Mesothelial cell of epicardium (in vitro differentiated cells): Measurements from ENCODE around the gene MAD2L1. TPM values are rescaled to one million over a fixed set of nuclear protein-coding genes. Genes with fewer than 3 reads are reported as not detected.
A peak's percentile ranks its signal among the peaks of the same experiment; 100 is the strongest.

Experiments used
- DNase-seq, 2 experiments: peaks; one replicate each; pipeline ENCODE4 v3.0.0; 2021; ENCODE audit warnings: low spot score in 2 of 2; ENCODE audit not compliant: unreplicated experiment in 2 of 2
- H3K27ac Mint-ChIP-seq: 2 replicates; pipeline ENCODE4 v1.8.0; 2021; ENCODE audit warnings: mixed read lengths
- H3K27me3 Mint-ChIP-seq: 2 replicates; pipeline ENCODE4 v1.8.0; 2021; ENCODE audit warnings: low read depth, mixed read lengths
- H3K36me3 Mint-ChIP-seq: 2 replicates; pipeline ENCODE4 v1.8.0; 2021; ENCODE audit warnings: mixed read lengths
- H3K4me1 Mint-ChIP-seq: 2 replicates; pipeline ENCODE4 v1.8.0; 2021; ENCODE audit warnings: mixed read lengths
- H3K4me3 Mint-ChIP-seq: 2 replicates; pipeline ENCODE4 v1.8.0; 2021; ENCODE audit warnings: mild to moderate bottlenecking, moderate library complexity, mixed read lengths
- H3K9me3 Mint-ChIP-seq: 2 replicates; pipeline ENCODE4 v1.8.0; 2021; ENCODE audit warnings: mixed read lengths
- total RNA-seq: library from RNA; stranded (reverse); gene quantifications from 3 replicates; pipeline ENCODE4 v1.2.1, GENCODE V29; 2021
- TF ChIP-seq, protein P1 (sequence below): fragments of 200-600 bp; sonication (generic); IDR thresholded peaks from one replicate; pipeline ENCODE4 v1.5.0; 2021; ENCODE audit warnings: antibody characterized with exemption; ENCODE audit not compliant: unreplicated experiment

MAD2L1 gene
- total RNA-seq, 1 donor from 2014 or later = 16.6 TPM

DNA sequence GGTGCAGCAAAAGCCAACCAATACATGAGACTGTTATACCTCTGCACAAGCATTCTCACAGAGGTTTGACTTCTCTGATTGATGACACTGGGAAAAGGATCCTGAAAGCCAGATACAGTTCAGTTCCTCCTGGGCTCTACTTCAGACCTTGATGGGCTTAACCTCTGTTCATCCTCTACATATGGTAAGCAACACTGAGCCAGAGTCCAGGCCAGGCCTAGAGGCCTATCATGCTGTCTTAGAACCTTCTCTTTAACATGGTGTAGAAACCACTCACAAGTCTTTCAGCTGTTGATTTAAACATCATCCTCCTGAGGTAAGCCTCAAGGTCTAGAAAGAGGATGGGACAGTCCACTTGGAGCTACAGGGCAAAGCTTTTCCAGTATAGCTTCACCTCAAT is 9.2 kb downstream of the MAD2L1 start:
- H3K4me1 Mint-ChIP-seq = peaks cover 24% of the 10 kb centered on the region
- H3K4me3 Mint-ChIP-seq = no peak overlapping the region
- TF ChIP-seq, protein P1, sequence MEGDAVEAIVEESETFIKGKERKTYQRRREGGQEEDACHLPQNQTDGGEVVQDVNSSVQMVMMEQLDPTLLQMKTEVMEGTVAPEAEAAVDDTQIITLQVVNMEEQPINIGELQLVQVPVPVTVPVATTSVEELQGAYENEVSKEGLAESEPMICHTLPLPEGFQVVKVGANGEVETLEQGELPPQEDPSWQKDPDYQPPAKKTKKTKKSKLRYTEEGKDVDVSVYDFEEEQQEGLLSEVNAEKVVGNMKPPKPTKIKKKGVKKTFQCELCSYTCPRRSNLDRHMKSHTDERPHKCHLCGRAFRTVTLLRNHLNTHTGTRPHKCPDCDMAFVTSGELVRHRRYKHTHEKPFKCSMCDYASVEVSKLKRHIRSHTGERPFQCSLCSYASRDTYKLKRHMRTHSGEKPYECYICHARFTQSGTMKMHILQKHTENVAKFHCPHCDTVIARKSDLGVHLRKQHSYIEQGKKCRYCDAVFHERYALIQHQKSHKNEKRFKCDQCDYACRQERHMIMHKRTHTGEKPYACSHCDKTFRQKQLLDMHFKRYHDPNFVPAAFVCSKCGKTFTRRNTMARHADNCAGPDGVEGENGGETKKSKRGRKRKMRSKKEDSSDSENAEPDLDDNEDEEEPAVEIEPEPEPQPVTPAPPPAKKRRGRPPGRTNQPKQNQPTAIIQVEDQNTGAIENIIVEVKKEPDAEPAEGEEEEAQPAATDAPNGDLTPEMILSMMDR = no peak
- H3K9me3 Mint-ChIP-seq = no peaks in the 10 kb centered on the region
- DNase-seq = no peak
- H3K27me3 Mint-ChIP-seq = no peaks in the 10 kb centered on the region
- H3K36me3 Mint-ChIP-seq = peaks cover 7% of the 10 kb centered on the region
- H3K27ac Mint-ChIP-seq = no peak overlapping the region

DNA sequence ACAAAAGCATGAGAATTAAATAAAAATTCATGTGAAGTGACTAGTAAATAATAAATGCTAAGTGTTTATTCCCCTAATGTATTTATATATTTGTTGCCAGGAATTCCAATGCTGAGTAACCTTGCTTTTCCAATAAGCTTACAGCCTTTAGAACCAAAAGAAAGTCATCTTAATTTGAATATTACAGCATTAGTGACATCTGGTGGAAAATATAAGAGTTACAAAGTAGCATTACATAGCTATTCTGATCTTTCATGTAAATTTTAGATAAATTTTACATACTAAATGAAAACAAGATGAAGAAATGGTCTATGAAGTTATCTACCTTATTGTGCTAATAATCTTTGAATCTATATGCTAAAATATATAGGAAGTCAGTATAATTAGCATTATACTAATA is 10.4 kb downstream of the MAD2L1 start:
- no peaks in the 10 kb centered on the region for H3K9me3 Mint-ChIP-seq

DNA sequence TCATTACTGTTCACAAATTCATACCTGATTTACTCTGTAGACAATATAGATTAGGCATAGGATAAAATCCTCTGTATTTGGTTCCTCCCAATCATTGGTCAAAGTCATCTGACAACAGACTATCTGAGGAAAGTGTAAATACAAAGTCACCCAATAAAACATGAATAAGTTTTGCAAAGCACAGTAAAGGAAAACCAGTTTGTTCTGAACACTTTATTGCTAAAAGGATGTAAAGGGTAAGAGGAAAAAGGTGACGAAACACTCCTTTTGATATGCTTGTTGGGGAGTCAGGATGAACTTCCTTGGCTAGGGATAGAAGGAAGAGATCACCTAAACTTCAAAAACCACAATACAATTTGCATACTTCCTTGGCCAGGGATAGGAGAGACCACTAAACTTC is 10.9 kb downstream of the MAD2L1 start:
- peak overlapping the region; percentile 43 for H3K27ac Mint-ChIP-seq
- peaks cover 25% of the 10 kb centered on the region for H3K4me1 Mint-ChIP-seq

More for the DNA sequence above, 10.4 kb downstream of the MAD2L1 start:
- DNase-seq = no peak
- no peak overlapping the region for H3K27ac Mint-ChIP-seq
- H3K4me3 Mint-ChIP-seq = no peak overlapping the region
- TF ChIP-seq, protein P1 = peak; percentile 41
- peaks cover 25% of the 10 kb centered on the region for H3K4me1 Mint-ChIP-seq
- H3K36me3 Mint-ChIP-seq = peaks cover 7% of the 10 kb centered on the region
- no peaks in the 10 kb centered on the region for H3K27me3 Mint-ChIP-seq

DNA sequence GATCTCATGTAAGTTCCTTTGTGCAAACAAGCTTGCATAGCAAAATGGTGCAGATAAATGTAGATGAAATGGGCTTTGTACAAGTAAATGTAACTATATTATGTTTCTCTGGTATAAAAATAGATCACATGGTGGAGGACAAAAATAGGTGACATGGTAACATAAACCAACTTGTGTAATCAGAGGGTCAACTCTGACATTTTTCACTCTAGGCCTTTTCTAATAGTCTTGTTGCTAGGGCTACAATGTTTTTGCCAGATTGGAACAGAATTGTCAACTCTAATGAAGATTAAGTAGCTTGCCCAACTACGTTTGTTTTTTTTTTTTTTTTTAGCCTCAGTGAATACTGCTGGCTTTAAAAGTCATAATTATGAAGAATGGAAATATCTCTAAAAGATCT is 11.5 kb downstream of the MAD2L1 start:
- Mint-ChIP-seq H3K4me1 (peaks cover 25% of the 10 kb centered on the region), H3K27me3 (no peaks in the 10 kb centered on the region), H3K36me3 (peaks cover 6% of the 10 kb centered on the region), H3K27ac (peak overlapping the region; percentile 30), H3K4me3 (no peak overlapping the region), H3K9me3 (no peaks in the 10 kb centered on the region)
- no peak for DNase-seq
- TF ChIP-seq, protein P1 = no peak

More for the DNA sequence above, 10.9 kb downstream of the MAD2L1 start:
- Mint-ChIP-seq H3K27me3 (no peaks in the 10 kb centered on the region), H3K9me3 (no peaks in the 10 kb centered on the region), H3K4me3 (no peak overlapping the region), H3K36me3 (peaks cover 7% of the 10 kb centered on the region)
- no peak for DNase-seq
- TF ChIP-seq, protein P1 = no peak

DNA sequence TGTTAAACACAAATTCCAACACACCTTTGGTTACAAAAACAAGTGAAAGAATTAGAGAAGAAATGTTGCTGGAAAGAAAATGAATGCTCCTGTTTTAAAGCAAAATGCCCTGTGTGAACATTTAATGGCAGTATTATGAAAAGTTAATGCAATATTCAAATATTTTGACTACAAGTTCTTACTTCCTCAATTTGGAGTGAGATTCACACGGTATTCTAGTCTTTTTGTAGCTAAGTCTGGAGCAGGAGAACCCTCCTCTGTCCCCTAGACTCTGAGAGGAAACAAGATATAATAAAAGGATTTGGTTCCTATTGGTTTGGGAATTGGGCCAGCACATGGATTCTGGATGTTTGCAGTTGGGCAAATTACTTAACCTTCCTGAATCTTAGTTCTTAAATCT is 12.7 kb downstream of the MAD2L1 start:
- DNase-seq = no peak
- Mint-ChIP-seq H3K4me1 (peaks cover 27% of the 10 kb centered on the region), H3K27me3 (no peaks in the 10 kb centered on the region), H3K9me3 (no peaks in the 10 kb centered on the region), H3K27ac (no peak overlapping the region), H3K36me3 (no peaks in the 10 kb centered on the region), H3K4me3 (no peak overlapping the region)
- TF ChIP-seq, protein P1 = no peak

DNA sequence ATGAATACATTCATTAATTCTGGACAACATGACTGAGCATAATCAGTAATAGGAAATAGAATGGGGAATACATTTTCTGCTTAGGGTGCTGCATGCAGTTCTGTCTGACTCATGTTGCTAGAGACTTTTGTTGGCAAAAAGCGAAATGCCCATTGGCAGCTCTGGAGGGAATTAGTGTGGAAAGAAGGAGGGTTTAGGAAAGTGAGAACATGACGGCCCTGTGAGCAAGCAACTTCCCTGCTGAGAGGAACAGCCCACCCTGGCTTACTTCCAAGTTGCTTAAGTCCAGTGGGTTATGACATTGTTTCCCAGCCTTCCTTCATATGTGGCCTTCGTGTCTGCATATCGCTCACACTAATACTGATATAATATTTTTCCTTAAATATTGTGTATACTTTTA is 13.8 kb downstream of the MAD2L1 start:
- TF ChIP-seq, protein P1 = no peak
- no peak overlapping the region for H3K4me3 Mint-ChIP-seq
- no peaks in the 10 kb centered on the region for H3K36me3 Mint-ChIP-seq
- H3K27ac Mint-ChIP-seq = no peak overlapping the region
- no peaks in the 10 kb centered on the region for H3K27me3 Mint-ChIP-seq
- no peaks in the 10 kb centered on the region for H3K9me3 Mint-ChIP-seq
- H3K4me1 Mint-ChIP-seq = peaks cover 27% of the 10 kb centered on the region
- DNase-seq = no peak
